PC-3 (cell line): ENCODE results near the gene ZNF385B. TPM values are rescaled to one million over a fixed set of nuclear protein-coding genes. Genes with fewer than 3 reads are reported as not detected.

Experiments
- ATAC-seq: fragments of 200-7000 bp; cut with Tn5 transposase; 2 replicates; pipeline ENCODE4 v1.9.1; 2020; ENCODE audit warnings: mild to moderate bottlenecking, moderate library complexity
- BruUV-seq: library from RNA; stranded (reverse); fragments of 400-500 nt; replicated peaks from 2 replicates; lab custom pipeline; 2021; lab: Mats Ljungman, UMichigan
- CTCF ChIA-PET: fragments of 300-600 bp; sonication (Branson Sonifier 250); formaldehyde crosslinking; loops from one replicate; lab custom pipeline; 2022; ENCODE audit warnings: antibody characterized with exemption; lab: Charles Lee
- POLR2A ChIA-PET: fragments of 300-600 bp; sonication (Branson Sonifier 250); formaldehyde crosslinking; loops from one replicate; lab custom pipeline; 2022; ENCODE audit warnings: antibody characterized with exemption; ENCODE audit not compliant: unreplicated experiment; lab: Charles Lee
- DNase-seq: peaks from one replicate; pipeline ENCODE4 v3.0.0-alpha.2; 2015
- H2AFZ ChIP-seq: fragments of 300-600 bp; sonication (generic); 2 replicates; pipeline ENCODE4 v1.6.0; 2016; ENCODE audit warnings: antibody characterized with exemption, low read length
- H3F3A ChIP-seq: fragments of 300-600 bp; sonication (generic); one replicate; pipeline ENCODE4 v1.6.0; 2017; ENCODE audit warnings: antibody characterized with exemption, low read length, control low read depth, mild to moderate bottlenecking; ENCODE audit not compliant: unreplicated experiment
- H3K27ac ChIP-seq: fragments of 300-600 bp; sonication (generic); 2 replicates; pipeline ENCODE4 v1.5.1; 2016; ENCODE audit warnings: mild to moderate bottlenecking, low read length
- H3K27me3 ChIP-seq: fragments of 300-600 bp; sonication (generic); 2 replicates; pipeline ENCODE4 v1.6.1; 2016; ENCODE audit warnings: low read length, mixed read lengths
- H3K36me3 ChIP-seq: fragments of 300-600 bp; sonication (generic); 2 replicates; pipeline ENCODE4 v1.6.1; 2016; ENCODE audit warnings: low read depth, mixed run types, low read length, mixed read lengths
- H3K4me1 ChIP-seq: fragments of 300-600 bp; sonication (generic); 2 replicates; pipeline ENCODE4 v1.5.1; 2016; ENCODE audit warnings: low read length; ENCODE audit not compliant: insufficient read depth
- H3K4me2 ChIP-seq: fragments of 300-600 bp; sonication (generic); 2 replicates; pipeline ENCODE4 v1.6.0; 2016; ENCODE audit warnings: low read length
- H3K4me3 ChIP-seq: fragments of 300-600 bp; sonication (generic); 2 replicates; pipeline ENCODE4 v1.5.1; 2016; ENCODE audit warnings: mild to moderate bottlenecking, low read length, mixed read lengths
- H3K79me2 ChIP-seq: fragments of 300-600 bp; sonication (generic); 2 replicates; pipeline ENCODE4 v1.6.1; 2017; ENCODE audit warnings: low read length, mixed read lengths
- H3K9ac ChIP-seq: fragments of 300-600 bp; sonication (generic); 2 replicates; pipeline ENCODE4 v1.6.0; 2016; ENCODE audit warnings: mild to moderate bottlenecking, low read length
- H3K9me2 ChIP-seq: fragments of 300-600 bp; sonication (generic); replicated peaks from 2 replicates; pipeline ENCODE4 v1.6.1; 2016; ENCODE audit warnings: mixed run types, low read length, mixed read lengths
- H3K9me3 ChIP-seq: fragments of 300-600 bp; sonication (generic); 2 replicates; pipeline ENCODE4 v1.6.1; 2016; ENCODE audit warnings: low read length, mixed read lengths
- H4K20me1 ChIP-seq: fragments of 300-600 bp; sonication (generic); 2 replicates; pipeline ENCODE4 v1.6.1; 2016; ENCODE audit warnings: low read length, mixed read lengths
- CTCF ChIP-seq: fragments of 300-600 bp; sonication (generic); conservative IDR thresholded peaks from 2 replicates; pipeline ENCODE4 v1.5.1; 2017; ENCODE audit warnings: antibody characterized with exemption, low read depth, mild to moderate bottlenecking, low read length
- EZH2 ChIP-seq: fragments of 300-600 bp; sonication (generic); IDR thresholded peaks from one replicate; pipeline ENCODE4 v1.6.1; 2017; ENCODE audit warnings: antibody characterized with exemption, mild to moderate bottlenecking, low read length; ENCODE audit not compliant: unreplicated experiment
- EZH2phosphoT487 ChIP-seq: fragments of 300-600 bp; sonication (generic); IDR thresholded peaks from 2 replicates; pipeline ENCODE4 v1.6.1; 2018; ENCODE audit warnings: mild to moderate bottlenecking, antibody characterized with exemption, low read length, borderline replicate concordance
- intact Hi-C: fragments of 100-400 bp; cut with micrococcal nuclease; formaldehyde crosslinking; loops from 2 replicates; pipeline ENCODE4 v1.9.0; 2023
- total RNA-seq: library from RNA; depleted of rRNA; stranded (reverse); fragments of >200 nt; gene quantifications from 2 replicates; pipeline ENCODE4 v1.2.3, GENCODE V29; 2014

Gene ZNF385B
- total RNA-seq, 1 experiment from 2014 or later: 2.4 TPM

GRCh38 chr2:179802051-179802882, 59.1 kb downstream of the ZNF385B start:
- no peak overlapping the region for H2AFZ ChIP-seq
- H3K79me2 ChIP-seq: no peaks in the 10 kb centered on the region
- no peak overlapping the region for H3K27ac ChIP-seq
- H3K4me1 ChIP-seq: no peaks in the 10 kb centered on the region
- intact Hi-C loops: no loop called here
- ATAC-seq (no peak), DNase-seq (no peak)
- H3K9me3 ChIP-seq: no peaks in the 10 kb centered on the region
- no peak overlapping the region for H3K4me2 ChIP-seq
- no peaks in the 10 kb centered on the region for H3K36me3 ChIP-seq
- no peaks in the 10 kb centered on the region for H3F3A ChIP-seq
- no peaks in the 10 kb centered on the region for H3K27me3 ChIP-seq
- H3K4me3 ChIP-seq: no peak overlapping the region
- ChIA-PET CTCF (no interaction called here), POLR2A (no interaction called here)
- TF ChIP-seq EZH2phosphoT487 (no peak), CTCF (no peak), EZH2 (no peak)
- no TSS peak for BruUV-seq
- H3K9me2 ChIP-seq: no peaks in the 10 kb centered on the region
- H4K20me1 ChIP-seq: no peaks in the 10 kb centered on the region
- no peak overlapping the region for H3K9ac ChIP-seq

GRCh38 chr2:179800776-179801175, 60.6 kb downstream of the ZNF385B start:
- no peak overlapping the region for H3K27ac ChIP-seq
- H4K20me1 ChIP-seq: no peaks in the 10 kb centered on the region
- no peak for DNase-seq
- no peaks in the 10 kb centered on the region for H3K9me3 ChIP-seq
- no peaks in the 10 kb centered on the region for H3K9me2 ChIP-seq
- CTCF ChIA-PET: no interaction called here
- H3K4me2 ChIP-seq: no peak overlapping the region
- TF ChIP-seq EZH2 (no peak), CTCF (no peak), EZH2phosphoT487 (no peak)
- no peak overlapping the region for H3K4me3 ChIP-seq
- no TSS peak for BruUV-seq
- H3K79me2 ChIP-seq: no peaks in the 10 kb centered on the region
- intact Hi-C loops: no loop called here
- no peaks in the 10 kb centered on the region for H3F3A ChIP-seq
- no peak overlapping the region for H2AFZ ChIP-seq
- ATAC-seq: no peak
- POLR2A ChIA-PET: no interaction called here
- no peak overlapping the region for H3K9ac ChIP-seq
- no peaks in the 10 kb centered on the region for H3K27me3 ChIP-seq
- no peaks in the 10 kb centered on the region for H3K4me1 ChIP-seq
- H3K36me3 ChIP-seq: no peaks in the 10 kb centered on the region
